AG04450 (cell line): Measurements from ENCODE around the gene ASCL1. TPM values are rescaled to one million over a fixed set of nuclear protein-coding genes. Genes with fewer than 3 reads are reported as not detected.

Experiments used
- CTCF ChIA-PET: fragments of 300-600, 350-600 bp; formaldehyde crosslinking; extraction: SDS; loops from one replicate; lab custom pipeline; 2022; ENCODE audit warnings: antibody characterized with exemption, inconsistent platforms; lab: Charles Lee
- POLR2A ChIA-PET: fragments of 350-600 bp; formaldehyde crosslinking; extraction: SDS; loops from one replicate; lab custom pipeline; 2021; ENCODE audit warnings: antibody characterized with exemption, inconsistent platforms; lab: Yijun Ruan, JAX
- DNase-seq: peaks from one replicate; pipeline ENCODE4 v3.0.0-alpha.2; 2011; ENCODE audit warnings: low read depth, low spot score
- H3K27ac ChIP-seq: one replicate; pipeline ENCODE4 v1.5.1; 2012; ENCODE audit warnings: low read depth, low read length, control low read depth
- H3K27me3 ChIP-seq: one replicate; pipeline ENCODE4 v1.6.0; 2012; ENCODE audit warnings: low read length; ENCODE audit not compliant: control insufficient read depth, insufficient read depth
- H3K4me3 ChIP-seq: 2 replicates; pipeline ENCODE4 v1.5.1; 2011; ENCODE audit warnings: mild to moderate bottlenecking, low read depth, low read length, control low read depth
- H3K9me3 ChIP-seq: 2 replicates; pipeline ENCODE4 v1.5.1; 2012; ENCODE audit warnings: low read length; ENCODE audit not compliant: control insufficient read depth, insufficient read depth
- CTCF ChIP-seq: IDR thresholded peaks from 2 replicates; pipeline ENCODE4 v1.5.1; 2011; ENCODE audit warnings: low read depth, low read length, control low read depth, inconsistent platforms
- polyA minus RNA-seq: library from RNA; depleted of rRNA, polyadenylated mRNA; stranded (reverse); fragments of >200 nt; gene quantifications from 2 replicates; pipeline ENCODE4 v1.2.3, GENCODE V29; 2011; rRNA and poly(A)+ RNA removed
- polyA plus RNA-seq: library from polyadenylated mRNA; depleted of rRNA; stranded (reverse); fragments of >200 nt; gene quantifications from 2 replicates; pipeline ENCODE4 v1.2.3, GENCODE V29; 2011; rRNA removed

ASCL1 gene
- polyA plus RNA-seq: not detected in 2 replicates
- polyA minus RNA-seq: not detected in 2 replicates

- ChIA-PET POLR2A (no interaction called here), CTCF (interaction anchor here (0.6 kb wide), 1 partner anchor 9 kb away, joined by 3 read pairs; no protein-coding TSS in a partner anchor)
- H3K9me3 ChIP-seq: no peaks in the 10 kb centered on the region; the same call in 1 of the 2 replicates
- DNase-seq: no peak
- TF ChIP-seq CTCF: no peak
- H3K27ac ChIP-seq: no peak within 1 kb of the TSS
- H3K4me3 ChIP-seq: peak within 1 kb of the TSS; percentile 41
- H3K27me3 ChIP-seq: peaks cover 43% of the 10 kb centered on the region
Measured at GRCh38 chr12:102957339-102958050, at the start of gene ASCL1. Gene ASCL1 (plus strand): TSS chr12:102957674. CDS start chr12:102958245, 571 bp downstream.

GRCh38 chr12:102907918-102908317, 49.6 kb upstream of the ASCL1 start:
- ChIA-PET POLR2A (no interaction called here), CTCF (no interaction called here)
- Histone ChIP-seq H3K4me3 (no peak overlapping the region), H3K27me3 (no peaks in the 10 kb centered on the region), H3K9me3 (peaks cover 20% of the 10 kb centered on the region), H3K27ac (no peak overlapping the region)
- no peak for DNase-seq
- TF ChIP-seq CTCF: no peak

GRCh38 chr12:102910137-102910536, 47.3 kb upstream of the ASCL1 start:
- ChIA-PET CTCF (no interaction called here), POLR2A (no interaction called here)
- Histone ChIP-seq H3K4me3 (no peak overlapping the region), H3K9me3 (peaks cover 19% of the 10 kb centered on the region), H3K27me3 (no peaks in the 10 kb centered on the region), H3K27ac (no peak overlapping the region)
- no peak for DNase-seq
- no peak for TF ChIP-seq CTCF

GRCh38 chr12:102910792-102911191, 46.7 kb upstream of the ASCL1 start:
- no peak for TF ChIP-seq CTCF
- Histone ChIP-seq H3K9me3 (peaks cover 19% of the 10 kb centered on the region), H3K4me3 (no peak overlapping the region), H3K27me3 (no peaks in the 10 kb centered on the region), H3K27ac (no peak overlapping the region)
- ChIA-PET CTCF (no interaction called here), POLR2A (no interaction called here)
- DNase-seq: no peak

GRCh38 chr12:102911320-102911719, 46.2 kb upstream of the ASCL1 start:
- ChIA-PET POLR2A (no interaction called here), CTCF (no interaction called here)
- TF ChIP-seq CTCF: no peak
- Histone ChIP-seq H3K9me3 (peaks cover 19% of the 10 kb centered on the region), H3K4me3 (no peak overlapping the region), H3K27me3 (no peaks in the 10 kb centered on the region), H3K27ac (no peak overlapping the region)
- DNase-seq: no peak
